GM21576 (cell line): ENCODE results near the gene VAV1.
"Not testable (repeated sequence)": the region's sequence is repeated elsewhere in the genome, so short reads cannot be mapped to it uniquely, and the experiment has no call there.

ENCODE experiments used
- ATAC-seq: cut with Tn5 transposase; IDR thresholded peaks from one replicate; pipeline ENCODE4 v1.9.1; 2021; ENCODE audit warnings: mild to moderate bottlenecking, moderate library complexity; ENCODE audit not compliant: unreplicated experiment

The VAV1 gene

GRCh38 chr19:6812612-6813011 is 40.1 kb downstream of the VAV1 start:
- ATAC-seq, result no peak

DNA sequence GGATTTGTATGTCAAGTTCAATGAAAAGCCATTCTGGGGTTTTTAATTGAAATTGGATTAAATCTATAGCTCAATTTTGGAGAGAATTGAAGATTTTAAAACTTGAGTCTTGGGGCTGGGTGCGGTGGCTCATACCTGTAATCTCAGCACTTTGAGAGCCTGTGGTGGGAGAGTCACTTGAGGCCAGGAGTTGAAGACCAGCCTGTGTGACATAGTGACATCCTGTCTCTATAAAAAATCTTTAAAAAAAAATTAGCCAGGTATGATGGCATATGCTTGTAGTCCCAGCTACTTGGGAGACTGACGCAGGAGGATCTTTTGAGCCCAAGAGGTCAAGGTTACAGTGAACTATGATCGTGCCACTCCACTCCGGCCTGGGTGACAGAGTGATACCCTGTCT is 41.2 kb downstream of the VAV1 start:
- no peak for ATAC-seq

DNA sequence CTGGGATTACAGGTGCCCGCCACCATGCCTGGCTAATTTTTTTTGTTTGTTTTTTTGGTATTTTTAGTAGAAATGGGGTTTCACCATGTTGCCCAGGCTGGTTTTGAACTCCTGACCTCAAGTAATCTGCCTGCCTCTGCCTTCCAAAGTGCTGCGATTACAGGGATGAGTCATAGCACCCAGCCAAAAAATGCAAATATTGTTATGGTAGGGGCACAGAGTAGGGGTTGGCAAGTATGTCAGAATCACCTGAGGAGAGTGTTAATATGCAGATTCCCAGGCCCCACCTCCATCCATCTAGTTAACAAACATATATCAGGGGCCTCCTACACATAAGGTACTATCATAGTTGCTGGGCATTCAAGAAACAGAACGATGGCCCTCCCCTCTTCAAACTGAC is 44.7 kb downstream of the VAV1 start:
- no peak for ATAC-seq

DNA sequence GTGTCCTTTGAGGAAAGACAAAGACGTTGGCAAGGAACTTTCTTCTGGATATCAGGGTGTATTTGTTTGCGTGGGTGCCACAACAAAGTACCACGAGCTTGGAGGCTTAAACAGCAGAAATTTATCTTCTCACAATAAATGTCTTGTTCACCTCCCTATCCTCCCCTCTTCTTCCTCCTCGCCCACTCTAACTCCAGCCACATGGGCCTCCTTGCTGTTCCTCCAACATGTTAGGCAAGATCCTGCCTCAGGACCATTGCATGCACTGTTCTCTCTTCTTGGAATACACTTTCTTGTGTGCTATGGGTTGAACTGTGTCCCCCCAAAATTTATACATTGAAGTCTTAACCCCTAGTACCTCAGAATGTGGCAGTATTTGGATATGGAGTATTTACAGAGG is 45.7 kb downstream of the VAV1 start:
- ATAC-seq, result no peak

GRCh38 chr19:6819323-6819722 is 46.8 kb downstream of the VAV1 start:
- ATAC-seq, result no peak

DNA sequence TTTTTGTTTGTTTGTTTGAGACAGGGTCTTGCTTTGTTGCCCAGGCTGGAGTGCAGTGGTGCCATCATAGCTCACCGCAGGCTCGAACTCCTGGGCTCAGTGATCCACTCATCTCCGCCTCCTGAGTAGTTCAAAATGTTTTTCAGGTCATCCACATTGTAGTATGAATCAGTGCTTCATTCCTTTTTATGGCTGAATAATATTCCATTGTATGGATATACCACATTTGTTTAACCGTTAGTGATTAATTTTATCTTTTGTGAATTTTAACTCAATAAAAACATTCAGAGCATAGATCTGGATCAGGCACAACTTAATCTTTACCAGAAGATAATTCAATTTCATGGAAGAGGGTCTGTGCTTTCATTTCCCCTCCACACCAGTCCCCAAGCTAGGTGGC is 47.7 kb downstream of the VAV1 start:
- no peak for ATAC-seq

DNA sequence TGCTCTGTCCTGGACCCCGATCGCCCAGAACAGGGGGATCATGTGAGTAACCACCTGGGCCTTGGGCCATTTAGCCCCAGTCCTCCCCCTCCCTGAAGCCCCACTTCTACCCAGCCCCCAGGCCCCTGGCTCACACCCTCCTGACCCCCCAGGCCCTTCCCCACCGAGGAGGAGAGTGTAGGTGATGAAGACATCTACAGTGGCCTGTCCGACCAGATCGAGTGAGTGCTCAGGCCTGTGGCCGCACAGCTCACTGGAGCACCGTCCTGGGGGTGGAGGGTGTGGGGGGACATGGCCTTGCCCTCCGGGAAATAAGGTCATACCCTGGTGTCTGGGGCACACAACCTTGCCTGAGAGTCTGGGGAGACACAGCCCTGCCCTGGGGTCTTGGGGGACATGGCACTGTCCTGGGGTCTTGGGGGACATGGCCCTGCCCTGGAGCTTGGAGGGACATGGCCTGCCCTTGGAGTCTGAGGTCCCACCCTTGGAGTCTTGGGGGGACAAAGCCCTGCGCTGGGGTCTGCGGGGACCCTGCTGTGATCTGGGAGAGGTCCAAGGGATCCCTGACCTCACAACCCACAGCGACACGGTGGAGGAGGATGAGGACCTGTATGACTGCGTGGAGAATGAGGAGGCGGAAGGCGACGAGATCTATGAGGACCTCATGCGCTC is 49.3 kb downstream of the VAV1 start:
- no peak for ATAC-seq

GRCh38 chr19:6822311-6822670 is 49.8 kb downstream of the VAV1 start:
- no peak for ATAC-seq

- no peak for ATAC-seq
Measured at GRCh38 chr19:6825076-6825774, 52.7 kb downstream of the VAV1 start.

DNA sequence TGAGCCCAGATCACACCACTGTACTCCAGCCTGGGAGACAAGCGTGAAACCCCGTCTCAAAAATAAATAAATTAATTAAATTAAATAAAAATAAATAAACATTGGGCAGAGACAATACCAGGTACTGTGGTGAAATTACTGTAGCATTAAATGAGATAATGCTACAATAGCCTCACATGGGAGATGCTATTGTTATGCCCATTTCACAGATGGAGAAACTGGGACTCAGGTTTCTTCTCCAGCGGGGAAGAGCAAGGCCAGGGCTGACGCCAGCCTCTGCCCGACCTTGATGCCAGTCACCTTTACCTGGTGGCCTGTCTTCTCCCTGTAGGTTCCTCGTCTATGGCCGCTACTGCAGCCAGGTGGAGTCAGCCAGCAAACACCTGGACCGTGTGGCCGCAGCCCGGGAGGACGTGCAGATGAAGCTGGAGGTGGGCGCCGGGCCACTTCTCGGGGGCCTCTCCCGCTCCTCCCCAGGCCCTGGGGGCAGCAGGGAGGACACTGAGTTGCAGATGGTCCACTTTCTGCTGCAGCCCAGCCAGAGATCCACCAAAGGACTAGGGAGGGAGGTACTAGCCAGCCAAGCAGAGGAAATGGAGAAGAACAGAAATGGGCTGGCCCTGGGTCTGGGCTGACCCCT is 53.9 kb downstream of the VAV1 start:
- ATAC-seq, result no peak

GRCh38 chr19:6828306-6828697 is 55.8 kb downstream of the VAV1 start:
- no peak for ATAC-seq

DNA sequence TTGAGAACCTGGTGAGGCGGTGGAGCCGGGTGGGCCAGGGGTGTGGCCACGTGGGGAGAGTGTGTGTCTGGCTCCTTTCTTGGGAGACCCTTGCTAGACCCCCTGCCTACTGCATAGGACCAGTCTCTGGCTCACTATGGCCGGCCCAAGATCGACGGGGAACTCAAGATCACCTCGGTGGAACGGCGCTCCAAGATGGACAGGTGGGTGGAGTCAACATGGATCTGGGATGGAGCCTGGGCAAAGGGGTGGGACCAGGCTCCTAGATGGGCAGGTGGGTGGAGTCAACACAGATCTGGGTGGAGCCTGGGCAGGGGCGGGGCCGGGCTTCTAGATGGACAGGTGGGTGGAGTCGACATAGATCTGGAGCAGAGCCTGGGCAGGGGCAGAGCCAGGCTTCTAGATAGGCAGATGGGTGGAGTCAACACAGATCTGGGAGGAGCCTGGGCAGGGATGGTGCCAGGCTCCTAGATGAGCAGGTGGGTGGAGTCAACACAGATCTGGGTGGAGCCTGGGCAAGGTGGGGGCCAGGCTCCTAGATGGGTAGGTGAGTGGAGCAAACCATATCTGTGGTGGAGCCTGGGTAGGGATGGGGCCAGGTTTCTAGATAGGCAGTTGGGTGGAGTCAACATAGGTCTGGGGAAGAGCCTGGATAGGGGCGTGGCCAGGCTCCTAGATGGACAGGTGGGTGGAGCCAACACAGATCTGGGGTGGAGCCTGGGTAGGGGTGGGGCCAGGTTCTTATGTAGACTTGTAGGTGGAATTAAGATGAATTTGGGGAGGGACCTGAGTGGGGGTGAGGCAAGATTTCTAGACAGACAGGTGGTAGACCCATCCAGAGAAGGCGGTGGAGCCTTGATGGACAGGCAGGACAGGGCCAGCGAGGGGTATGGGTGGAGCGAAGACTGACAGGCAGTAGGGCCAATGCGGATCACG is 56.5 kb downstream of the VAV1 start:
- ATAC-seq, result no peak

- ATAC-seq, result not testable (repeated sequence)
Measured at GRCh38 chr19:6829829-6830228, 57.3 kb downstream of the VAV1 start.

DNA sequence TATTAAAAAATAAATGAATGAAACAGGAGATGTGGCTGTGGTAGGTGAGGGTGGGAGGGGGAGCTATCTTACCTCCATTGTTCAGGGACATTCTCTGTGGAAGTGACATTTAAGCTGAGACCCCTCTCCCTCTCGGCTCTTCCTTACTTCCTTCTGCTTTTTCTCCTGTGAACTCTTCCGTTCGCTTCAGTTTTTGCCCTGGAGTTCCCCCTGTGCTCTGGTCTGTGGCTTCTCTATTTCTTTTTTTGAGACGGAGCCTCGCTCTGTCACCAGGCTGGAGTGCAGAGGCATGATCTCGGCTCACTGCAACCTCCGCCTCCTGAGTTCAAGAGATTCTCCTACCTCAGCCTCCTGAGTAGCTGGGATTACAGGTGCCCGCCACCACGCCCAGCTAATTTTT is 58.6 kb downstream of the VAV1 start:
- not testable (repeated sequence) for ATAC-seq

DNA sequence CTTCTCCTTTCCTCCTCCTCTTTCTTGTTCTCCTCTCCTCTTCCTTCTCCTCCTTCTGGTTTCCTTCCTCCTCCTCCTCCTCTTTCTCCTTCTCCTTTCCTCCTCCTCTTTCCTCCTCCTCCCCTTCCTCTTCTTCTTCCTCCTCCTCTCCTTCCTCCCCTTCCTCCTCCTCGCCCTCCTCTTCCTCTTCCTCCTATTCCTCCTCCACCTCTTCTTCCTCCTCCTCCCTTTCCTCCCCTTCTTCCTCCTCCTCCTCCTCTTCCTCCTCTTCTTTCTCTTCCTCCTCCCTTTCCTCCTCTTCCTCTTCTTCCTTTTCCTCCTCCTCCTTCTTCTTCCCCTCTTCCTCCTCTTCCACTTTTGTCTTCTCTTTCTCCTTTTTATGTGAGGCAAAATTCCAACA is 59.9 kb downstream of the VAV1 start:
- ATAC-seq, result no peak

- no peak for ATAC-seq
Measured at GRCh38 chr19:6833166-6833790, 60.8 kb downstream of the VAV1 start.

GRCh38 chr19:6834433-6834832 is 61.9 kb downstream of the VAV1 start:
- ATAC-seq, result no peak

DNA sequence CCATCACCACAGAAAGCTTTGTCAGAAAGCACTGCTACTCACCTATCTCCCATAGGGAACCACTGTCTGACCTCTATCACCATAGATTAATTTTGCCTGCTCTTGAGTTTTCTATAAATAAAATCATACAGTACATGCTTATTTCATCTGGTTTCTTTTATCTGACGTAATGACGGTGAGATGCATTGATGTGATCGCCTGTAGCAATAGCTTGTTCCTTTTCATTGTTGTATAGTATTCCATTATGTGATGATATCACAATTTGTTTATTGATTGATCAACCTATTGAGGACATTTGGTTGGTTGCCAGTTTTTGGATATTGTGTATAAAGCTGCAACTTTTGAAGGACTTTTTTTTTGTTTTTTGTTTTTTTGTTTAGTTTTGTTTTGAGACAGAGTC is 63.0 kb downstream of the VAV1 start:
- ATAC-seq, result no peak

- no peak for ATAC-seq
Measured at GRCh38 chr19:6837525-6837924, 65.0 kb downstream of the VAV1 start.

DNA sequence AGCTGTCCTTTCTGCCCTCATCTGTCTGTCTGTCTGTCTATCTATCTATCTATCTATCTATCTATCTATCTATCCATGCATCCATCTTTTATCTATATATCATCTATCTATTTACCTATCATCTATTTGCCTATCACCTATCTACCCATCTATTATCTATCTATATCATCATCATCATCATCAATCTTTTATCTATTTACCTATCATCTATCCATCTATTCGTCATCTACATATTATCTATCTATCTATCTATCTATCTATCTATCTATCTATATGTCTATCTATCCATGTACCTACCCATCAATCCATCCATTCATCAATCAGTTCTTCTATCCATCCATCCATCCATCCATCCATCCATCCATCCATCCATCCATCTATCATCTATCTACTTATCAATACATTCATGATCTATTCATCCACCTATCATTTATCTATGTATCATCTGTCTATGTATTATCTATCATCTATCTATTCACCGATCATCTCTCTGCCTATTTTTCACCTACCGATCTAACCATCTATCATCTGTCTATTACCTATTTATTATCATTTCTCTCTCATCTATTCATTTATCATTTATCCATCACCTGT is 65.7 kb downstream of the VAV1 start:
- ATAC-seq, result no peak
